Aorta (tissue), 5 donors: ENCODE data around the gene RGS11. TPM values are rescaled to one million over a fixed set of nuclear protein-coding genes. Genes with fewer than 3 reads are reported as not detected.
A peak's percentile ranks its signal among the peaks of the same experiment; 100 is the strongest.
"Not testable (repeated sequence)": the region's sequence is repeated elsewhere in the genome, so short reads cannot be mapped to it uniquely, and the experiment has no call there.

Experiments used
- ATAC-seq: fragments of 200-7000 bp; cut with Tn5 transposase; one replicate; pipeline ENCODE4 v1.9.1; 2022; ENCODE audit warnings: moderate library complexity; ENCODE audit not compliant: low FRiP score
- DNase-seq, 2 donors: peaks; one replicate each; pipeline ENCODE4 v3.0.0-alpha.2; 2020
- H3K27ac ChIP-seq, 2 donors: one replicate each; pipeline ENCODE4 v1.5.1; 2013; ENCODE audit warnings: low read length in 2 of 2, mild to moderate bottlenecking in 2 of 2, moderate library complexity in 2 of 2, control low read depth in 1 of 2, inconsistent platforms in 1 of 2, low read depth in 1 of 2
- H3K27me3 ChIP-seq, 2 donors: one replicate each; pipeline ENCODE4 v1.6.1; 2013; ENCODE audit warnings: control low read depth in 1 of 2, low read length in 1 of 2, mild to moderate bottlenecking in 1 of 2, moderate library complexity in 1 of 2; ENCODE audit not compliant: insufficient read depth in 2 of 2, control insufficient read depth in 1 of 2
- H3K36me3 ChIP-seq, 2 donors: one replicate each; pipeline ENCODE4 v1.6.1; 2013; ENCODE audit warnings: control low read depth in 1 of 2, low read length in 1 of 2, mild to moderate bottlenecking in 1 of 2; ENCODE audit not compliant: insufficient read depth in 2 of 2, control insufficient read depth in 1 of 2
- H3K4me1 ChIP-seq, 2 donors: one replicate each; pipeline ENCODE4 v1.6.1; 2013; ENCODE audit warnings: low read length in 2 of 2, control low read depth in 1 of 2, mild to moderate bottlenecking in 1 of 2, moderate library complexity in 1 of 2; ENCODE audit not compliant: insufficient read depth in 2 of 2, control insufficient read depth in 1 of 2
- H3K4me3 ChIP-seq, 2 donors: one replicate each; pipeline ENCODE4 v1.5.1; 2013; ENCODE audit warnings: low read length in 2 of 2, control low read depth in 1 of 2, mild to moderate bottlenecking in 1 of 2
- H3K9me3 ChIP-seq: one replicate; pipeline ENCODE4 v1.6.1; 2013; ENCODE audit warnings: mild to moderate bottlenecking, low read length; ENCODE audit not compliant: control insufficient read depth
- WGBS, 2 donors: extraction: QIAGEN DNeasy Blood & Tissue Kit; methylation state at CpG; one replicate each; pipeline ENCODE4 v1.1.7; 2013; 5-methylcytosine and 5-hydroxymethylcytosine counted together
- intact Hi-C, 2 donors: fragments of 100-400 bp; cut with DNase I; formaldehyde crosslinking; loops; one replicate each; pipeline versions ENCODE4 v1.14.2 to v1.15.0; 2022
- polyA plus RNA-seq, 2 donors: library from polyadenylated mRNA; stranded (reverse); fragments of 200-250 nt; gene quantifications; one replicate each; pipeline ENCODE4 v1.2.3, GENCODE V29; 2013
- total RNA-seq, 2 donors: library from RNA; stranded (reverse); fragmentation: NEBNext Ultra II Directional; extraction: Animal tissue kit (Norgen Biotek cat#: 25700); gene quantifications; one replicate each; pipeline ENCODE4 v1.2.1, GENCODE V29; 2021
- donor health status: healthy with polysubstance abuse.
- donor health status: Bipolar disorder and iron deficiency.
- donor health status: DM: no; HTN: no; CAD: no.
- donor health status: DM: no; HTN: no; CAD: no.
- donor health status: DM: yes; HTN: yes; CAD: no.

RGS11 gene
- total and polyA plus RNA-seq, 4 donors = 3.3 to 76.5 (median 20.3) TPM

DNA sequence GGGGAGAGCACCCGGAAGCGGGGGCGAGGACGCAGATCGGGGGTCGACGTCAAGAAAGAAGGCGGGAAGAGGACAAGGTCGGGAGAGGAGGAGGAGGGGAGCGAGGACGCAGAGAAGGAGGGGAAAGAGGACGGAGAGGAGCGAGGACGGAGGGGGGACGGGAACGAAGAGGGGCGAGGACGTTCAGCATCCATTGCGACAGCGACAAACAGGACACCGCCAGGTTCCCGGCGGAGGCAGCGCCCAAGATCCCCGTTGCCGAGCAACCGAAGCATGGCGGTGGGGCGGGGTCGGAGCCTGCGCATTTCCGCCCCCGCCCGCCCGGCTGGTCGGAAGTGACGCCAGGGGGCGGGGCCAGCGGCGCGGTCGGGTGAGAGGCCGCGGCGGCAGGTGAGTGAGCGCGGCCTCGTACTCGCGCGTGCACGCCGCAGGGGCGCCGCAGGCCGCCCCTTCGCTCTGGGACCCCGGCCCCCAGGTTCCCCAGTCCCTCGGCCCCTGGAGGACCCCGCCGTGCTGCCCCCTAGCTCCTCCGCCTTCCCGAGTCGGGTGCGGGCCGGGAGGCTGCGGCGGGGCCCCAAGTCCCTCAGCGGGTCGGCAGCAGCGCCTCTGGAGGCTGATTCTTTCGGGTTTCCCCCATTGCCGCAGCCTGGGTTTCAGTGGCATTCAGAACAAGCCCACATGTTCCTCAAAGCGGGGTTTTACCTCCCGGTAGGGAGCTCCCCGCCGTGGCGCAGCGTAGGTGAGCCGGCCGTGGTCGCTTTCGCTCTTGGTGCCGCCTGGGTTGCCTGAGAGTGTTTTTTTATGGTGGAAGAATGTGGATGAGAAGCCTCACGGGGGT lies 41.1 kb downstream of the RGS11 start, which contains the start of gene FAM234A:
Gene FAM234A, plus strand, starts transcription at position 354 of the 838 bp plus-strand sequence. CDS start 19,593 bp downstream, outside the sequence.
- no peaks in the 10 kb centered on the region for H3K27me3 ChIP-seq
- 0 to 1% methylated on average over 55 to 85 of the region's 85 CpGs for WGBS, 2 donors
- no peaks in the 10 kb centered on the region for H3K36me3 ChIP-seq
- peak; percentile 97 for ATAC-seq
- intact Hi-C loops = loop anchor here in 1 of 2 donors (5.0 kb wide), 1 partner anchor 118 kb away; the partner anchor contains the start of gene AXIN1
- peak; percentile 96 to 98 for DNase-seq
- peak within 1 kb of the TSS; percentile 20 to 84 for H3K27ac ChIP-seq
- no peaks in the 10 kb centered on the region for H3K4me1 ChIP-seq
- H3K9me3 ChIP-seq = no peaks in the 10 kb centered on the region
- peak within 1 kb of the TSS; percentile 65 to 93 for H3K4me3 ChIP-seq

DNA sequence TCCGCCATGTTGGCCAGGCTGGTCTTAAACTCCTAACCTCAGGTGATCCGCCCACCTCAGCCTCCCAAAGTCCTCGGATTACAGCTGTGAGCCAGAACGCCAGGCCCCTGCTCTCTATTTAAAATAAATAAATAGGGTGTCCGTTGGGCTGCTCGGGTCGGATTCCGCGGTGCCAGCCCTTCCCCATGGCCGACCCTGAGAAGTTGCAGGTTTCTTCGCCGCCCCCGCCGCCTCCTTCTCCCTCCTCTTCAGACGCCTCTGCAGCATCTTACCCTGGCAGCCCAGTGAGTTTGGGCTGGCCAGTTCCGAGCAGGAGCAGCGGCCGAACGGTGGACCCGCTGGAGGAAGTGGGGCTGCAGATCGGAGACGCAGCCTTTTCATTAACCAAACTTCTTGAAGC lies 44.8 kb downstream of the RGS11 start:
- Histone ChIP-seq H3K27ac (no peak overlapping the region), H3K27me3 (no peaks in the 10 kb centered on the region), H3K4me1 (no peaks in the 10 kb centered on the region), H3K36me3 (peaks cover 0 to 2% of the 10 kb centered on the region in 2 donors), H3K9me3 (no peaks in the 10 kb centered on the region), H3K4me3 (no peak overlapping the region)
- intact Hi-C loops = loop anchor here in 1 of 2 donors (5.0 kb wide), 1 partner anchor 121 kb away; the partner anchor contains the start of gene AXIN1
- DNase-seq = no peak
- ATAC-seq = no peak
- WGBS, 2 donors = 69 to 70% methylated on average over 22 of the region's 22 CpGs

DNA sequence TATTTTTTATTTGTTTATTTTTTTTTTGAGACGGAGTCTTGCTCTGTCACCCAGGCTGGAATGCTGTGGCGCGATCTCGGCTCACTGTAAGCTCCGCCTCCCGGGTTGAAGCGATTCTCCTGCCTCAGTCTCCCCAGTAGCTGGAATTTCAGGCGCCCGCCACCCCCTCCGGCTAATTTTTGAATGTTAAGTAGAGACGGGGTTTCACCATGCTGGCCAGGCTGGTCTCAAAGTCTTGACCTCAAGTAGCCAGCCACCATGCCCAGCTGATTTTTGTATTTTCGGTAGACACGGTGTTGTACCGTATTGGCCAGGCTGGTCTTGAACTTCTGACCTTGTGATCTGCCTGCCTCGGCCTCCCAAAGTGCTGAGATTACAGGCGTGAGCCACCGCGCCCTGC lies 45.4 kb downstream of the RGS11 start:
- H3K27me3 ChIP-seq, H3K36me3 ChIP-seq, H3K4me1 ChIP-seq, DNase-seq, H3K27ac ChIP-seq, H3K9me3 ChIP-seq, ATAC-seq, H3K4me3 ChIP-seq: not testable (repeated sequence)
- 91 to 94% methylated on average over 18 of the region's 18 CpGs for WGBS, 2 donors
- intact Hi-C loops = loop anchor here in 1 of 2 donors (5.0 kb wide), 1 partner anchor 122 kb away; the partner anchor contains the start of gene AXIN1

DNA sequence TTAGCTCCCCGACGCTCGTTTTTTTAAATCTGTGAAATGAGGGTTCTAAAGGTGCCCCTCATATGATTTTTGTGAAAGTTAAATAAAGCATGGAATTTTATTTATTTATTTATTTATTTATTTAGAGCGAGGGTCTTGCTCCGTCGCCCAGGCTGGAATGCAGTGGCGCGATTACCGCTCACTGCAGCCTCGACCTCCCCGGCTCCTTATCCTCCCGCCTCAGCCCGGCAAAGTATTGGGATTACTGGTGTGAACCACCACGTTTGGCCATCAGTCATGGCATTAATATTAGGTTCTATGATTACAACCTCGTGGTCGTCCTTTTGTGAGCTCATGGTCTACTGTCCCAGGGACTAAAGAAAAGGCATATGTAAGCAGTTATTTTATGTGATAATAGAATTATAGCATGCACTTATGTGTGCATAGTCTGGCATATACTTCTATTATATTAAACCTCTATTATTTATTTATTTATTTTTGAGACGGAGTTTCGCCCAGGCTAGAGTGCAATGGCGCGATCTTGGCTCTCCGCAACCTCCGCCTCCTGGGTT lies 45.9 kb downstream of the RGS11 start:
- Histone ChIP-seq H3K9me3 (no peaks in the 10 kb centered on the region), H3K27ac (no peak overlapping the region), H3K36me3 (peaks cover 2% of the 10 kb centered on the region in 2 donors), H3K27me3 (no peaks in the 10 kb centered on the region), H3K4me1 (no peaks in the 10 kb centered on the region), H3K4me3 (no peak overlapping the region)
- intact Hi-C loops = loop anchor here in 1 of 2 donors (5.0 kb wide), 1 partner anchor 122 kb away; the partner anchor contains the start of gene AXIN1
- ATAC-seq = no peak
- WGBS, 2 donors = 76 to 81% methylated on average over 22 of the region's 22 CpGs
- DNase-seq = no peak

DNA sequence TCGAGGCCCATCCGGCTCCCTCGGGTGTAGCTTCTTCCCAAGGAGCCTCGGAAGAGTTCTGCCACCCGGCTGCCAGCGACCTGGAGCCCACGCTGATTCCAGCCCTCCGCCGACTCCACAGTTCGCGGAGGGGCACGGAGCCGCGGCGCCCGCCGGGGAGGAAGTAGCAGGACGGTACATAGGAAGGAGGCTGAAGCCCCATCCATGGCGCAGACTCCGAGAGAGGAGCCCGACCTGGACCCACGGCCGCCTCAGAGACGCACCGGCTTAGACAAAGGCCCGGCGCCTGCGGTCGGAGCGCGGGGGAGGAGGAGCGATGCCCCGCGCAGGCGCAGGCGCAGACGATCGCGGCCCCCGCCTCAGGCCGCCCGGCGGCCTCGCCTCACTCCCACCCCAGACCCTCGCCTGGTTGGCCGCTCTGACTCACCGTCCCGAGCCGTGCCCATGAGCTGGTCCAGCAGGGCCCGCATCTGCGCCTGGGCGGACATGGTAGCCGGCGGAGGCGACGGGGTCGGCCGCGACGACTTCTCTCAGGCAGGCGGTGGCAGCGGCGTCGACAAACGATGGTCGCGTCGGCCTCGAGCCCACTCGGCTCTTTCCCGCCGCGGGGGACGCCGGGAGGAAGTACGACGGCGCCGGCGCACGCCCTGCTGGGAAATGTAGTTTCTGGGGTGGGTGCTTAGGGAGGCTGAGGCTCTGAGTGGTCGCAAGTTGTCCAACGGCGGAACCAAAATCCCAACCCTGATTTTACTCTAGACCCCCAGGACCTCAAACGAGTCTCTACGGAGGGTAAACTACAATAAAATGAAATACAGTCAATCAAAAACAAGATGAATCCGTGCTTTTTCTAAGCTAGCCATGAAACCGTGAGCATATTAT lies 46.7 kb downstream of the RGS11 start, which contains the start of gene LUC7L:
Gene LUC7L, minus strand, starts transcription at position 598 of the 879 bp plus-strand sequence. Its CDS starts 110 bp downstream, at position 488.
- intact Hi-C loops = no loop called here
- 1% methylated on average over 79 to 88 of the region's 88 CpGs for WGBS, 2 donors
- Histone ChIP-seq H3K4me1 (no peaks in the 10 kb centered on the region), H3K27ac (peak within 1 kb of the TSS in 1 of 2 donors; percentile 98), H3K9me3 (no peaks in the 10 kb centered on the region), H3K4me3 (peak within 1 kb of the TSS; percentile 47 to 74), H3K27me3 (no peaks in the 10 kb centered on the region), H3K36me3 (peaks cover 2 to 3% of the 10 kb centered on the region in 2 donors)
- ATAC-seq = peak; percentile 96
- peak; percentile 93 to 97 for DNase-seq

DNA sequence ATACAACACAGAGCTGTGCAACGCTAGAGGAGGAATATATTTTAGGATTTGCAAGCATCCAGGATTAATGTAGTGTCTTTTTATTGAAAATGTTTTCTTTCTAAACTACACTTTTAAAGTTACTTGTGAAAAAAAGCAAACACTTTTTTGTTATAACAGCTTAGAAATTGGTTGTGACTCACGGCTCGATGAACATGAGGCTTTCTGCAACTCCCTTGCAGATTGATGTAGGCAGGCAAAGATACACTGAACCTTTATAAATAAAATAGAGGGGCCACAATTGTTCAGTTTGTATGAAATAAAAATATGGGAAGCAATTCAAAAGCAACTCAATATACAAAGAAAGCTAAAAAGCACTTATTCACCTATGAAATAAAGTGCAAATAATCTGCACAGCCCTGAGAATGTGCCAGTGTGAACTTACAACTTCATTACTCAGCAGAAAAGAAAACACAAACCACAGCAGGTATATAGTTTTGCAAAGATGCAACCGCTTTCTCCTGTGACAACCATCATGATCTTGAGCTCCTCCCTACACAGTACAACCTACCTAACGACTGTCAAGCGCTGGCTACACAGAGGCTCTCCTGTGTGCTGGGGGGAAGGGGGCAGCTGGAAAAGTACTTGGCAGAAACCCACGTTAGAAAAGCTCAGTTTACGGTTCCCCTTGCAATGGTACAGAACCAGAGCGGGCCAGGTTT lies 47.4 kb downstream of the RGS11 start:
- Histone ChIP-seq H3K4me1 (no peaks in the 10 kb centered on the region), H3K4me3 (peak overlapping the region; percentile 47 to 74), H3K27ac (peak overlapping the region in 1 of 2 donors; percentile 98), H3K27me3 (no peaks in the 10 kb centered on the region), H3K9me3 (no peaks in the 10 kb centered on the region), H3K36me3 (peaks cover 2 to 3% of the 10 kb centered on the region in 2 donors)
- ATAC-seq (no peak), DNase-seq (no peak)
- WGBS, 2 donors = 9 to 12% methylated on average over 9 of the region's 9 CpGs
- intact Hi-C loops = no loop called here

DNA sequence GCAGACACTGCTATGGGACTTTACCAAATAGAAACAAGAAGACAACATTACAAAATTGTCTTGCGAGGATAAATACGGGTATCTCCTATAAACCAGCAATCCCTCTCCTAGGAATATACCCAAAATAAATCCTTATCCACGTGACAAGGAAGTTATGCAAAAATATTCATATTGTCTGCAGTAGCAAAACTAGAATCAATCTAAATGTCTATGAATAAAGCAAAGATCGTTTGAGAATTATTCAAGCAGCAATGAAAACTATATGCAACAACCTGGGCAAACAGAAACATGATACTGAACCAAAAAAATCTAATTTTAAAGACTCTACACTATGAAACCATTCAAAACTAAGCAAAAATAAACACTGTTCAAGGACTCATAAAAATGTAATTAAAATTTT lies 55.7 kb downstream of the RGS11 start:
- ATAC-seq (no peak), DNase-seq (no peak)
- Histone ChIP-seq H3K4me3 (no peak overlapping the region), H3K27me3 (no peaks in the 10 kb centered on the region), H3K9me3 (no peaks in the 10 kb centered on the region), H3K4me1 (no peaks in the 10 kb centered on the region), H3K36me3 (peaks cover 2 to 6% of the 10 kb centered on the region in 2 donors), H3K27ac (no peak overlapping the region)
- WGBS, 2 donors = 62 to 67% methylated on average over 4 of the region's 4 CpGs
- intact Hi-C loops = no loop called here
